Hepatocyte (in vitro differentiated cells): ENCODE data around the gene KMT2E.

Experiments used
- CTCF ChIP-seq: fragments of 200-600 bp; sonication (generic); IDR thresholded peaks from 2 replicates; pipeline ENCODE4 v1.5.1; 2016; ENCODE audit warnings: antibody characterized with exemption, mild to moderate bottlenecking; ENCODE audit not compliant: poor library complexity
- EZH2 ChIP-seq: fragments of 200-600 bp; sonication (generic); IDR thresholded peaks from 2 replicates; pipeline ENCODE4 v1.6.1; 2016; ENCODE audit warnings: antibody characterized with exemption, mild to moderate bottlenecking, borderline replicate concordance

GRCh38 chr7:105010504-105011130, 3.4 kb upstream of the KMT2E start:
- TF ChIP-seq CTCF (no peak), EZH2 (no peak)
